NCI-H748 (cell line): ENCODE results near the gene APOL1.
"Not testable (repeated sequence)": the region's sequence is repeated elsewhere in the genome, so short reads cannot be mapped to it uniquely, and the experiment has no call there.

ENCODE experiments used
- DNase-seq: peaks from one replicate; lab custom pipeline; 2025; ENCODE audit not compliant: unreplicated experiment; lab: John Stamatoyannopoulos, UW

APOL1 gene

DNA sequence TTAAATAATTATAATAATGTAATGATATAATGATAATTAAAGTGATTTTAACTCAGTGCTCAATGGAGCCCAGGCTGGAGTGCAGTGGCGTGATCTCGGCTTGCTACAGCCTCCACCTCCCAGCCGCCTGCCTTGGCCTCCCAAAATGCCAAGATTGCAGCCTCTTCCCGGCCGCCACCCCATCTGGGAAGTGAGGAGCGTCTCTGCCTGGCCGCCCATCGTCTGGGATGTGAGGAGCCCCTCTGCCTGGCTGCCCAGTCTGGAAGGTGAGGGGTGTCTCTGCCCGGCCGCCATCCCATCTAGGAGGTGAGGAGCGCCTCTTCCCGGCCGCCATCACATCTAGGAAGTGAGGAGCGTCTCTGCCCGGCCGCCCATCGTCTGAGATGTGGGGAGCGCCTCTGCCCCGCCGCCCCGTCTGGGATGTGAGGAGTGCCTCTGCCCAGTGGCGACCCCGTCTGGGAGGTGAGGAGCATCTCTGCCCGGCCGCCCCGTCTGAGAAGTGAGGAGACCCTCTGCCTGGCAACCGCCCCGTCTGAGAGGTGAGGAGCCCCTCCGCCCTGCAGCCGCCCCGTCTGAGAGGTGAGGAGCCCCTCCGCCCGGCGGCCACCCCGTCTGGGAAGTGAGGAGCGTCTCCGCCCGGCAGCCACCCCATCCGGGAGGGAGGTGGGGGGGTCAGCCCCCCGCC lies 37.6 kb downstream of the APOL1 start:
- DNase-seq: not testable (repeated sequence)

DNA sequence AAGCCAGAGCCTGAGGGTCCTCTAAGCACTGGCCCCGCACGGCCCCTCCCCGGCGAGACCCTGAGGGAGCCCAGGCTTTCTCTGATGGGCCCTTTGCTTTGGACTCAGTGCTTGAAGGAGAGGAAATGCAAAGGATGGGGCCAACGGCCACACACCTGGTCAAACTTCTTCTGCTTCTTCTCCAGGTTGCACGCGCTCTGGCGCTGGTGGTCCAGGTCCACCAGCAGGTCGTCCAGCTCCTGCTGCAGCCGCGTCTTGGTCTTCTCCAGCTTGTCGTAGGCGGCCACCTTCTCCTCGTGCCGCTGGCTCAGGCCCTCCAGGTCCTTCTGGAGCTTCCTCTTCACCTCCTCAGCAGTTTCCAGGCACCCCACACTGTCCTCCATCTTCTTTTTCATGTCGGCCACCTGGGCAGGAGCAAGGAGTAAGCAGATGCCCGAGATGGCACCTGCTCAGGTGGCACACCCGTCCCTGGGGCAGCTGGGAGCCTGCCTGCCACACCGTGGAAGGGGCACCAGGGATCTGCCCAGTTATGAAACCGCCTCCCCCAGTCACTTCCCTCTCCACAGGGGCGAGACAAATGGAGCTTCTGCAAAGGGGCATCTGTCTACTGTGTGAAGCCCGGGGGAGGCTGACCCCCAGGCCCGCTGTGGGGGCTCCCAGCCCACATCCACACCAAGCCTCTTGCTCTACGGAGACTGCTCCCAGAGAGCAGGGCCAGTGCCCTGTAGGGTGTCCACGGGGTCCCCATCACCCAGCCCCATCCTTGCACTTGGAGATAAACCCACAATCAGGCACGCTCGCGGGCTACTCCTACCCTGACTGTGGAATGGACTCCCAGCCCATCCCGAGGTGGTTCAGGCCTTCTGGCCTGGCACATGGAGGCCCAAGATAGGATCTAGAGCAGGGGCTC lies 39.2 kb downstream of the APOL1 start:
- DNase-seq: no peak

GRCh38 chr22:36292823-36293530 lies 40.0 kb downstream of the APOL1 start:
- DNase-seq: no peak

- no peak for DNase-seq
Measured at GRCh38 chr22:36293606-36294292, 40.8 kb downstream of the APOL1 start.

DNA sequence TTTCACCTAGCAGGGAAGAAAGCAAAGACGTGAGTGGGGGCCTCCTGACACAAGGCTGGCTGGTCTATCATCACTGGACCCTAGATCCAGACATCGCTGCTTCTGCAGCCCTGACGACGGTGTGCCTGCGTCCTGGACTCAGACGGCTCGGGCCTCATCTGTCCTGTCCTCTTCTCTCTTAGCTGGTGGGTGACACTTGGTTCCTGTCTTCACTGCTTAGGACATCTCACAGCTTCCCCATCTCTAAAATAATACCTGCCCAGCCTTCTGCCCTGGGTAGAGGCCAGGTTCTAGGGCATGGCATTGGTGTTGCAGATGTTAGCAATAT lies 41.3 kb downstream of the APOL1 start:
- DNase-seq: no peak

DNA sequence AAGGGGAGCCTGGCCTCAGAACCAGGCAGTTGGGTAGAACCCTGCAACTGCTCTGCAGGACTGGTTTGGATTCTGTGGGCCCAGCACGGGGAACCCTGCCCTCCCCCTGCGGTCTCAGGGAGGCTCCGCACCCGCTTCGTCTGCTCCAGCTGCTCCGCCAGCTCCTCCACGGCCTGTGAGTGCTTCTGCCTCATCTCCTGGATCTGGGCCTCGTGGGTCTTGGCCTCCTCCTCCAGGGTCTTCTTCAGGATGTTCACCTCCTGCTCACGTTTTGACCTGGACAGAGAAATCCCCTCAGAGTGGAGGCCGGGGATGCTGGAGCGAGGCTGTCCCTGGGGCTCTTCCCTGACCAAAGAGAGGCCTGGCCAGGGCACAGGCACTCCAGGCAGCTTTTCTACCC lies 41.9 kb downstream of the APOL1 start:
- DNase-seq: no peak

DNA sequence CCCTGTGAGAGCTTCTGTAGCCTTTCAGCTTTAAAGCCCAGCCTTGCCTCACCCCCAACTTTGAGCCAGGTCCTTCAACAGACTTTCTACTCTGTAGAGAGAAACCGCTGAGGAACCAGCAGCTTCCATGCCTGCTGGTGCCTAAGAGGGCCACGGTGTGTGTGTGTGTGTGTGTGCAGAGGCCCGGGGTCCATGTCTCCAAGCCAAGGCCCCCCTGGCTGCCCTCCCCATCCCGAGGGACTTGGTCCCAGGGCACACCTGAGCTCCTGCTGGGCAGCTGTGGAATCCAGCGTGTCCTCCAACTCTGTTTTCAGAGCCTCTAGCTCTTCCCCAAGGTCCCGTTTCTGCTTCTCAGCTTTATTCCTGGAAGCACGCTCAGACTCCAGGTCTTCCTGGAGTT lies 42.3 kb downstream of the APOL1 start:
- DNase-seq: no peak

DNA sequence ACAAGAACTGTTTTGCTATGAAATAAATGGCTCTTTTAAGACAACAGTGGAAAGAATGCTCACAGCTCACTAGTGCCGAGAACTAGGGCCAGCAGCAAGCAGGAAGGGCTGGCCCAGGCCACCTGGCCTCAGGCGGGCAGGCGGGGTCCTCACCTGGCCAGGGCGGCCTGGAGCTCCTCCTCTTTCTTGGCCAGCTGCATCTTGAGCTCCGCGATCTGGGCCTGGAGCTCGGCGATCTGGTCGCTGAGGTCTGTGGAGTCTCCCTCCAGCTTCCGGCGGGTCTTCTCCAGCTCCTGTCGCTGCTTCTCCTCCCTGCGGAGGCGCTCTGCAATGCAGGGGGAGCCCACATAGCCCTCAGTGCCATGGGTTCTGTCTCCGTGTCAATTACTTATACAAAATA lies 43.8 kb downstream of the APOL1 start:
- no peak for DNase-seq

DNA sequence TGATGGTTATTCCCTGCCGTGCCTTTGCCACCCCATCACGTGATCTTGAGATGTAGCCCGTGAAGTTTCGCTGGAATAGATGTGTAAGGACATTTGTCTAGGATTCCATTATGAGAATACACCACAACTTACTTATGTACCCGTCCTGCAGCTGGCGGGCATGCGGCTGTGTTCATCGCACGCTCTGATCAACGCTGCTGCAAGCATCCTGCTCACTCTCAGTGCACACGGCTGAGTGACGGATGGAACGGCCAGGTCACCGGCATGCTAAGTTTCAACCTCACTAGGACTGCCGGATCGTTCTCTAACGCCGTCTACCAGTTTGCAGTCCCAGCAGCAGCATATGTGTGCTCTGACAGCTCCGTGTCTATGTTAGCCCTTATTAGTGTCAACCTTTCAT lies 44.6 kb downstream of the APOL1 start:
- no peak for DNase-seq

- no peak for DNase-seq
Measured at GRCh38 chr22:36298118-36298517, 45.2 kb downstream of the APOL1 start.

GRCh38 chr22:36298601-36299000 lies 45.7 kb downstream of the APOL1 start:
- DNase-seq: no peak

DNA sequence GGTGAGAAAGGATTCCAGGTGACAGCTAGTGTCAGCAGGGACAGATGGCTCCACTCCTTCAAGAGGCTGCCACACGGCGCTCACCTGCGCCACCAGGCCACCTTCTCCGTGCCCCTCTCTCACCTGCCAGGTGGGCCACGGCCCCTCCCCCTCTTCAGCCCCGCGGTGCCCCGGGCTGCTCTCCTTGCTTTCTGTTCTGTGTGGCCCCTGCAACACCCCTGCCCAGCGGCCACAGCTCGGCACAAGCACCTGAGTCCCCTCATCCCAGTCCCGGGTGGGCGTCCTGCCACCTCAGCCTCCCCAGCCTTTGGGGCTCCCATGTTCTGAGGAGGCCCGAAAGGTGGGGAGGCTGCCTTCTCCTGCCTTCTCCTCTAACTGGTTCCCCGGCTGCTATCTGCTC lies 46.4 kb downstream of the APOL1 start:
- DNase-seq: no peak

DNA sequence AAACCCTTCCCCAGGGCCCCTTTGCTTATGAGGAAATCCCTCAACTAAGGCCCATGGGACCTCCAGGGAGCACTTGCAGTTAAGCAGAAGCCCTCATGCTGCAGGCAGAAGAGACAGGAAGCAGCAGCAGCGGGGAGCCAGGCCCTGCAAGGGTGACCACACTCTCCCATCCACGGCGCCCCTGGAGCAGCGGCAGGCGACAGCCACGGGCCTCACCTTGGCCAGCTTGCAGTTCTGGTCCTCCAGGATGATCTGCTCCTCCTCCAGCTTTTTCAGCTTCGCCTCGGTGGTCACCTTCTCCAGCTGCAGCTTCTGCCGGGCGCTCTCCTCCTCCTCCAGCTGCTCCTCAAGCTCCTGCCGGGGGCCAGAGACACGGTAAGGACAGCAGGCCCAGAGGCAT lies 47.0 kb downstream of the APOL1 start:
- no peak for DNase-seq

GRCh38 chr22:36300396-36301212 lies 47.7 kb downstream of the APOL1 start:
- no peak for DNase-seq

GRCh38 chr22:36301384-36301828 lies 48.5 kb downstream of the APOL1 start:
- DNase-seq: peak; percentile 50

- no peak for DNase-seq
Measured at GRCh38 chr22:36301851-36302250, 48.9 kb downstream of the APOL1 start.

GRCh38 chr22:36302439-36303114 lies 49.6 kb downstream of the APOL1 start:
- no peak for DNase-seq

DNA sequence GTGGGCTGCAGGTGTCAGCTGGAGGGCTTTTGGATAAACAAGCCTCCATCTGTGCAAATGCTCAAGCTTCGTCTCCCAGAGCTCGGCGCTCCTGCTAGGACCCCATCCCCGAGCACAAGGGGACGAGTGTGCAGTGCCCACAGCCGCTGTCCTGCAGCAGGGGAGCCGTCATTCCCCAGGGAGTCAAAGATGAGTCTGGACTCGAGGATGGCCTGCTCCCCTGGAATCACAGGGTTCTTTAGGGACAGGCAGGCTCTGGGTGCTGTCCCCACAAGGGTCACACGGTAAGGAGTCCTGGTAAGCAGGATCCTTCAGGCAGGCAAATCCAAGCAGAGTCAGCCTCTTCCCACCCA lies 50.2 kb downstream of the APOL1 start:
- DNase-seq: no peak

DNA sequence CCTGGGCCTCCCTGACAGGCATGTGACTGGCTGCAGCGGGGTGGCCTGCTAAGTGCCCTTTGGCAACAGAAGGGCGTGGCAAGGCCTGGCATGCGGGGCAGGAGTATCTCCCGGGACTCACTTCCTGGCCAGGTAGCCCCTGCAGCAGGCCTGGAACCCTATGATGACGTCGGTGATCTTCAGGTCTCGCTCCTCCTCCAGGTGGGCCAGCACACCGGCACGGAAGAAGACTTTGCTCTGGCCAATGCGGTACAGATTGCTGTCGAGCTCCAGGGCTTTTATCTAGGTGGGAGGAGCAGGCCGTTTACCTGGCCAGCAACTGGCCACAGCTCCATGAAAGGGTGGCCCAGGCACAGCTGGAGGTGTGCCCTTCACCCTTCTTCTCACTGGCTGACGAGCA lies 50.9 kb downstream of the APOL1 start:
- DNase-seq: no peak

GRCh38 chr22:36304429-36304828 lies 51.5 kb downstream of the APOL1 start:
- DNase-seq: no peak
